PC-3 (cell line): ENCODE results near the gene BLMH.

Experiments used
- EZH2 ChIP-seq: fragments of 300-600 bp; sonication (generic); IDR thresholded peaks from one replicate; pipeline ENCODE4 v1.6.1; 2017; ENCODE audit warnings: antibody characterized with exemption, mild to moderate bottlenecking, low read length; ENCODE audit not compliant: unreplicated experiment
- EZH2phosphoT487 ChIP-seq: fragments of 300-600 bp; sonication (generic); IDR thresholded peaks from 2 replicates; pipeline ENCODE4 v1.6.1; 2018; ENCODE audit warnings: mild to moderate bottlenecking, antibody characterized with exemption, low read length, borderline replicate concordance
- TF ChIP-seq, protein P1 (sequence below): fragments of 300-600 bp; sonication (generic); conservative IDR thresholded peaks from 2 replicates; pipeline ENCODE4 v1.5.1; 2017; ENCODE audit warnings: antibody characterized with exemption, low read depth, mild to moderate bottlenecking, low read length

DNA sequence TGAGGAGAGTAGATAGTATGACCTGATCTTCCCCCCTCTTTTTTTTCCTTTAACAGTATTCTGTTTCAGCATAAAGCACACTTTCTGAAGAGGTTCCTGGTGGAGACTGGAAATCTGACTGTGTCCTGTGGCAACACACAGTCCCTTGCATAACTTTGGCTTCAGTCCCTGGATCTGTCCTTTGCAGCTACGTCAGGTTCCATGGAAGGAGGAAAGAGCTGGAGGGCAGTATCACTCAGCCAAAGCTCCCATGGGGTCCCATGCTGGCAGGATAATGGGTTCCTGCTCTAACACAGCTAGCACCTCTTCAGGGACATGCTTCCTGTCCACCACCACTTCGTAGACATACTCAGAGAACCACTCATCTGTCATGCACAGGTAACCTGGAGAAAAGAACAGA lies 43.0 kb downstream of the BLMH start:
- TF ChIP-seq, protein P1, sequence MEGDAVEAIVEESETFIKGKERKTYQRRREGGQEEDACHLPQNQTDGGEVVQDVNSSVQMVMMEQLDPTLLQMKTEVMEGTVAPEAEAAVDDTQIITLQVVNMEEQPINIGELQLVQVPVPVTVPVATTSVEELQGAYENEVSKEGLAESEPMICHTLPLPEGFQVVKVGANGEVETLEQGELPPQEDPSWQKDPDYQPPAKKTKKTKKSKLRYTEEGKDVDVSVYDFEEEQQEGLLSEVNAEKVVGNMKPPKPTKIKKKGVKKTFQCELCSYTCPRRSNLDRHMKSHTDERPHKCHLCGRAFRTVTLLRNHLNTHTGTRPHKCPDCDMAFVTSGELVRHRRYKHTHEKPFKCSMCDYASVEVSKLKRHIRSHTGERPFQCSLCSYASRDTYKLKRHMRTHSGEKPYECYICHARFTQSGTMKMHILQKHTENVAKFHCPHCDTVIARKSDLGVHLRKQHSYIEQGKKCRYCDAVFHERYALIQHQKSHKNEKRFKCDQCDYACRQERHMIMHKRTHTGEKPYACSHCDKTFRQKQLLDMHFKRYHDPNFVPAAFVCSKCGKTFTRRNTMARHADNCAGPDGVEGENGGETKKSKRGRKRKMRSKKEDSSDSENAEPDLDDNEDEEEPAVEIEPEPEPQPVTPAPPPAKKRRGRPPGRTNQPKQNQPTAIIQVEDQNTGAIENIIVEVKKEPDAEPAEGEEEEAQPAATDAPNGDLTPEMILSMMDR = no peak
- no peak for TF ChIP-seq EZH2
- TF ChIP-seq EZH2phosphoT487 = no peak
